Measurements from ENCODE around the gene CDKN2B.

The CDKN2B gene

GRCh38 chr9:21974722-21975409 is 34.2 kb downstream of the CDKN2B start:
- no peak for TF ChIP-seq POLR2A (IDR thresholded peaks at IDR 0.05; ENCODE audit: low read depth, low read length)
- no peak for DNase-seq (ENCODE audit: insufficient read length, low spot score)
- no peak for FAIRE-seq

- TF ChIP-seq POLR2A (IDR thresholded peaks at IDR 0.05; ENCODE audit: low read depth, low read length), result no peak
- FAIRE-seq (no peak), DNase-seq (ENCODE audit: insufficient read length, low spot score) (no peak)
Observed at GRCh38 chr9:21974343-21974721, 34.8 kb downstream of the CDKN2B start.

- no peak for TF ChIP-seq POLR2A (IDR thresholded peaks at IDR 0.05; ENCODE audit: low read depth, low read length)
- DNase-seq (ENCODE audit: insufficient read length, low spot score) (no peak), FAIRE-seq (no peak)
Observed at GRCh38 chr9:21972361-21972760, 36.7 kb downstream of the CDKN2B start.

GRCh38 chr9:21970800-21971640 is 38.1 kb downstream of the CDKN2B start:
- FAIRE-seq, result no peak
- TF ChIP-seq POLR2A (IDR thresholded peaks at IDR 0.05; ENCODE audit: low read depth, low read length), result no peak

GRCh38 chr9:21969951-21970799 is 38.9 kb downstream of the CDKN2B start:
- no peak for DNase-seq (ENCODE audit: insufficient read length, low spot score)
- no peak for TF ChIP-seq POLR2A (IDR thresholded peaks at IDR 0.05; ENCODE audit: low read depth, low read length)
- FAIRE-seq, result no peak

More at GRCh38 chr9:21970800-21971640, 38.1 kb downstream of the CDKN2B start:
- DNase-seq (ENCODE audit: insufficient read length, low spot score), result no peak

- DNase-seq (ENCODE audit: insufficient read length, low spot score) (no peak), FAIRE-seq (no peak)
- TF ChIP-seq POLR2A (IDR thresholded peaks at IDR 0.05; ENCODE audit: low read depth, low read length), result no peak
Observed at GRCh38 chr9:21969011-21969940, 39.8 kb downstream of the CDKN2B start.

GRCh38 chr9:21968331-21969010 is 40.6 kb downstream of the CDKN2B start:
- no peak for FAIRE-seq
- TF ChIP-seq POLR2A (IDR thresholded peaks at IDR 0.05; ENCODE audit: low read depth, low read length), result no peak
- DNase-seq (ENCODE audit: insufficient read length, low spot score), result no peak

GRCh38 chr9:21967702-21968101 is 41.4 kb downstream of the CDKN2B start:
- DNase-seq (ENCODE audit: insufficient read length, low spot score) (no peak), FAIRE-seq (no peak)
- TF ChIP-seq POLR2A (IDR thresholded peaks at IDR 0.05; ENCODE audit: low read depth, low read length), result no peak

GRCh38 chr9:21967169-21967568 is 41.9 kb downstream of the CDKN2B start:
- no peak for FAIRE-seq
- no peak for TF ChIP-seq POLR2A (IDR thresholded peaks at IDR 0.05; ENCODE audit: low read depth, low read length)

GRCh38 chr9:21966140-21966851 is 42.8 kb downstream of the CDKN2B start:
- DNase-seq (ENCODE audit: insufficient read length, low spot score), result no peak
- TF ChIP-seq POLR2A (IDR thresholded peaks at IDR 0.05; ENCODE audit: low read depth, low read length), result no peak
- no peak for FAIRE-seq

More at GRCh38 chr9:21967169-21967568, 41.9 kb downstream of the CDKN2B start:
- no peak for DNase-seq (ENCODE audit: insufficient read length, low spot score)

GRCh38 chr9:21965401-21965951 is 43.6 kb downstream of the CDKN2B start:
- TF ChIP-seq POLR2A (IDR thresholded peaks at IDR 0.05; ENCODE audit: low read depth, low read length), result no peak
- FAIRE-seq, result no peak
- no peak for DNase-seq (ENCODE audit: insufficient read length, low spot score)
